ENCODE measurements around the gene GTF3C5. TPM values are rescaled to one million over a fixed set of nuclear protein-coding genes. Genes with fewer than 3 reads are reported as not detected.
"Not testable (repeated sequence)": the region's sequence is repeated elsewhere in the genome, so short reads cannot be mapped to it uniquely, and the experiment has no call there.

The GTF3C5 gene
- total RNA-seq, 1 experiment from 2014 or later, result 90.7 TPM

- DNase-seq (ENCODE audit: low read depth), result no peak
Measured at GRCh38 chr9:133088146-133088750, 57.5 kb downstream of the GTF3C5 start.

- DNase-seq (ENCODE audit: low read depth), result no peak
Measured at GRCh38 chr9:133088756-133089155, 58.0 kb downstream of the GTF3C5 start.

GRCh38 chr9:133089271-133089671 is 58.5 kb downstream of the GTF3C5 start:
- DNase-seq (ENCODE audit: low read depth), result no peak

- DNase-seq (ENCODE audit: low read depth), result no peak
Measured at GRCh38 chr9:133090187-133090586, 59.4 kb downstream of the GTF3C5 start.

GRCh38 chr9:133090752-133091385 is 60.1 kb downstream of the GTF3C5 start:
- no peak for DNase-seq (ENCODE audit: low read depth)

- DNase-seq (ENCODE audit: low read depth), result not testable (repeated sequence)
Measured at GRCh38 chr9:133094351-133094750, 63.6 kb downstream of the GTF3C5 start.

GRCh38 chr9:133094842-133095393 is 64.1 kb downstream of the GTF3C5 start:
- no peak for DNase-seq (ENCODE audit: low read depth)

GRCh38 chr9:133098104-133098754 is 67.4 kb downstream of the GTF3C5 start:
- no peak for DNase-seq (ENCODE audit: low read depth)

GRCh38 chr9:133098871-133099270 is 68.1 kb downstream of the GTF3C5 start:
- no peak for DNase-seq (ENCODE audit: low read depth)

- DNase-seq (ENCODE audit: low read depth), result no peak
Measured at GRCh38 chr9:133099726-133100505, 69.1 kb downstream of the GTF3C5 start.

- DNase-seq (ENCODE audit: low read depth), result no peak
Measured at GRCh38 chr9:133100506-133101355, 69.9 kb downstream of the GTF3C5 start.

GRCh38 chr9:133101356-133102189 is 70.8 kb downstream of the GTF3C5 start:
- no peak for DNase-seq (ENCODE audit: low read depth)

- DNase-seq (ENCODE audit: low read depth), result no peak
Measured at GRCh38 chr9:133102190-133103021, 71.6 kb downstream of the GTF3C5 start.

- DNase-seq (ENCODE audit: low read depth), result peak; percentile 29
Measured at GRCh38 chr9:133103183-133103986, 72.6 kb downstream of the GTF3C5 start.

- DNase-seq (ENCODE audit: low read depth), result no peak
Measured at GRCh38 chr9:133103987-133104505, 73.2 kb downstream of the GTF3C5 start.

GRCh38 chr9:133104718-133105460 is 74.1 kb downstream of the GTF3C5 start:
- DNase-seq (ENCODE audit: low read depth), result no peak

- no peak for DNase-seq (ENCODE audit: low read depth)
Measured at GRCh38 chr9:133105461-133105770, 74.6 kb downstream of the GTF3C5 start.

All from HT1080 (cell line).